ENCODE results near the gene WFS1.

Gene WFS1

GRCh38 chr4:6270636-6271121 lies 1.0 kb downstream of the WFS1 start:
- H3K4me3 ChIP-seq (ENCODE audit: low read depth, low read length), result no peak overlapping the region
- no peak for TF ChIP-seq CTCF (IDR thresholded peaks at IDR 0.05; ENCODE audit: insufficient read depth, low read depth, low read length, missing control alignments)
- DNase-seq (ENCODE audit: low read depth), result no peak

- no peak for DNase-seq (ENCODE audit: low read depth)
- no peak overlapping the region for H3K4me3 ChIP-seq (ENCODE audit: low read depth, low read length)
- no peak for TF ChIP-seq CTCF (IDR thresholded peaks at IDR 0.05; ENCODE audit: insufficient read depth, low read depth, low read length, missing control alignments)
These were observed 1.6 kb downstream of the WFS1 start for GRCh38 chr4:6271206-6271605.

GRCh38 chr4:6271701-6272465 lies 2.2 kb downstream of the WFS1 start:
- no peak for DNase-seq (ENCODE audit: low read depth)
- no peak for TF ChIP-seq CTCF (IDR thresholded peaks at IDR 0.05; ENCODE audit: insufficient read depth, low read depth, low read length, missing control alignments)
- H3K4me3 ChIP-seq (ENCODE audit: low read depth, low read length), result no peak overlapping the region

- no peak for DNase-seq (ENCODE audit: low read depth)
- H3K4me3 ChIP-seq (ENCODE audit: low read depth, low read length), result no peak overlapping the region
- no peak for TF ChIP-seq CTCF (IDR thresholded peaks at IDR 0.05; ENCODE audit: insufficient read depth, low read depth, low read length, missing control alignments)
These were observed 3.4 kb downstream of the WFS1 start for GRCh38 chr4:6272863-6273660.

GRCh38 chr4:6273661-6273990 lies 4.0 kb downstream of the WFS1 start:
- DNase-seq (ENCODE audit: low read depth), result no peak
- TF ChIP-seq CTCF (IDR thresholded peaks at IDR 0.05; ENCODE audit: insufficient read depth, low read depth, low read length, missing control alignments), result no peak
- no peak overlapping the region for H3K4me3 ChIP-seq (ENCODE audit: low read depth, low read length)

- TF ChIP-seq CTCF (IDR thresholded peaks at IDR 0.05; ENCODE audit: insufficient read depth, low read depth, low read length, missing control alignments), result no peak
- H3K4me3 ChIP-seq (ENCODE audit: low read depth, low read length), result no peak overlapping the region
- no peak for DNase-seq (ENCODE audit: low read depth)
These were observed 5.7 kb downstream of the WFS1 start for GRCh38 chr4:6275351-6275750.
